Kidney (tissue), 14 donors: ENCODE results near the gene GNRHR. TPM values are rescaled to one million over a fixed set of nuclear protein-coding genes. Genes with fewer than 3 reads are reported as not detected.

Source experiments
- DNase-seq, 5 donors: peaks; one replicate each; pipeline ENCODE4 v3.0.0-alpha.2; 2013 to 2020
- FAIRE-seq: peaks from 2 replicates; lab custom pipeline; 2012; peaks lifted over from hg19 to GRCh38; lab: Jason Lieb, UNC
- H3K27ac ChIP-seq, 2 donors: one replicate each; pipeline ENCODE4 v1.7.0; 2013; ENCODE audit warnings: low read depth in 2 of 2, low read length in 2 of 2, inconsistent platforms in 1 of 2
- H3K27me3 ChIP-seq: one replicate; pipeline ENCODE4 v1.7.1; 2013; ENCODE audit warnings: low read length, inconsistent platforms; ENCODE audit not compliant: control insufficient read depth, insufficient read depth
- H3K36me3 ChIP-seq, 3 donors: one replicate each; pipeline versions ENCODE4 v1.7.0 to v1.7.1; 2013; ENCODE audit warnings: low read length in 3 of 3, control low read depth in 1 of 3, inconsistent platforms in 1 of 3; ENCODE audit not compliant: insufficient read depth in 3 of 3, control insufficient read depth in 2 of 3
- H3K4me1 ChIP-seq, 3 donors: one replicate each; pipeline versions ENCODE4 v1.7.0 to v1.7.1; 2013; ENCODE audit warnings: low read length in 3 of 3, inconsistent platforms in 1 of 3, low read depth in 1 of 3; ENCODE audit not compliant: control insufficient read depth in 2 of 3, insufficient read depth in 2 of 3
- H3K4me3 ChIP-seq, 3 donors: one replicate each; pipeline versions ENCODE4 v1.7.0 to v1.8.1; 2013; ENCODE audit warnings: low read length in 3 of 3, control low read depth in 1 of 3, inconsistent platforms in 1 of 3
- H3K9ac ChIP-seq, 3 donors: one replicate each; pipeline versions ENCODE4 v1.7.0 to v1.7.1; 2013; ENCODE audit warnings: low read length in 3 of 3, control low read depth in 1 of 3, inconsistent platforms in 1 of 3
- H3K9me3 ChIP-seq, 3 donors: one replicate each; pipeline versions ENCODE4 v1.7.0 to v1.7.1; 2013; ENCODE audit warnings: low read length in 3 of 3, control low read depth in 1 of 3, inconsistent platforms in 1 of 3; ENCODE audit not compliant: control insufficient read depth in 2 of 3, insufficient read depth in 1 of 3
- intact Hi-C: fragments of 100-400 bp; cut with DNase I; formaldehyde crosslinking; loops from one replicate; pipeline ENCODE4 v1.11.1; 2022
- polyA plus RNA-seq: library from polyadenylated mRNA; stranded (reverse); fragments of 350-450 nt; fragmentation: Illumina TruSeq; extraction: RNeasy Lipid Tissue Mini Kit (QIAGEN cat#74804); gene quantifications from one replicate; pipeline ENCODE4 v1.2.3, GENCODE V29; 2014; ENCODE audit warnings: low read depth, low replicate concordance; ENCODE audit not compliant: insufficient read depth
- total RNA-seq: library from RNA; stranded (reverse); fragmentation: NEBNext Ultra II Directional; extraction: Animal tissue kit (Norgen Biotek cat#: 25700); gene quantifications from one replicate; pipeline ENCODE4 v1.2.1, GENCODE V29; 2021
- TF ChIP-seq, protein P1 (sequence below): IDR thresholded peaks from 3 replicates; pipeline ENCODE4 v1.5.1; 2012; ENCODE audit warnings: mild to moderate bottlenecking, moderate library complexity, borderline replicate concordance; ENCODE audit not compliant: insufficient read depth; ENCODE audit errors: extremely low read depth
- donor health status: control.
- donor health status: control.
- donor health status: control.
- donor health status: control.
- donor health status: control.
- donor health status: DM: yes; HTN: yes; CAD: no.
- donor health status: Normal renal cell carcinoma (clear cell type).

Gene GNRHR
- total and polyA plus RNA-seq, 2 donors from 2014 or later: not detected

DNA sequence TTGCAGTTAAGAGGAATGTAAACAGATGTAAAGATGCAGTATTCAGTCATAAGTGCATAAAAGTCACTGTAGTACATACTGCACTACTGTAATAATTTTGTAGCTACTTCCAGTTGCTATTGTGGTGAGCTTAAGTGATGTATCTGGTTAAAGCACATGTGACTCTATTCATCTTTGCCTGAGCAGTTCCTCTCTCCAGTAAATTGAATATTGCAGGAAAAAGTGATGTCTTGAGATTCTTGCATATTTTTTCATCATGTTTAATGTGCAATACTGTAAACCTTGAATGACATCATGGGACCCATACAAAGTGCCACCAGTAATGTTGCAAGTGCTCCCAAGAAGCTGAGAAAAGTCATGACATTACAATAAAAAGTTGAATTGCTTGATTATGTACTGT is 62.9 kb downstream of the GNRHR start:
- Histone ChIP-seq H3K9ac (no peak overlapping the region), H3K36me3 (peaks cover 0 to 4% (median 0%) of the 10 kb centered on the region in 3 donors), H3K27me3 (no peaks in the 10 kb centered on the region), H3K27ac (no peak overlapping the region), H3K9me3 (no peaks in the 10 kb centered on the region), H3K4me3 (no peak overlapping the region), H3K4me1 (no peaks in the 10 kb centered on the region)
- TF ChIP-seq, protein P1, sequence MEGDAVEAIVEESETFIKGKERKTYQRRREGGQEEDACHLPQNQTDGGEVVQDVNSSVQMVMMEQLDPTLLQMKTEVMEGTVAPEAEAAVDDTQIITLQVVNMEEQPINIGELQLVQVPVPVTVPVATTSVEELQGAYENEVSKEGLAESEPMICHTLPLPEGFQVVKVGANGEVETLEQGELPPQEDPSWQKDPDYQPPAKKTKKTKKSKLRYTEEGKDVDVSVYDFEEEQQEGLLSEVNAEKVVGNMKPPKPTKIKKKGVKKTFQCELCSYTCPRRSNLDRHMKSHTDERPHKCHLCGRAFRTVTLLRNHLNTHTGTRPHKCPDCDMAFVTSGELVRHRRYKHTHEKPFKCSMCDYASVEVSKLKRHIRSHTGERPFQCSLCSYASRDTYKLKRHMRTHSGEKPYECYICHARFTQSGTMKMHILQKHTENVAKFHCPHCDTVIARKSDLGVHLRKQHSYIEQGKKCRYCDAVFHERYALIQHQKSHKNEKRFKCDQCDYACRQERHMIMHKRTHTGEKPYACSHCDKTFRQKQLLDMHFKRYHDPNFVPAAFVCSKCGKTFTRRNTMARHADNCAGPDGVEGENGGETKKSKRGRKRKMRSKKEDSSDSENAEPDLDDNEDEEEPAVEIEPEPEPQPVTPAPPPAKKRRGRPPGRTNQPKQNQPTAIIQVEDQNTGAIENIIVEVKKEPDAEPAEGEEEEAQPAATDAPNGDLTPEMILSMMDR: no peak
- no peak for DNase-seq
- FAIRE-seq: no peak
- intact Hi-C loops: no loop called here

Other genes starting within 250 kb of the GNRHR start
- 24.7 TPM for gene CENPC, start 208.9 kb downstream of the GNRHR start, total RNA-seq
- 4.6 TPM for gene CENPC, start 208.9 kb downstream of the GNRHR start, polyA plus RNA-seq
- gene STAP1, start 195.7 kb downstream of the GNRHR start, total RNA-seq: 3.9 TPM
- gene STAP1, start 195.7 kb downstream of the GNRHR start, polyA plus RNA-seq: 17.9 TPM
- 45.8 TPM for gene UBA6, start 53.2 kb downstream of the GNRHR start, total RNA-seq
- gene UBA6, start 53.2 kb downstream of the GNRHR start, polyA plus RNA-seq: 5.2 TPM
- gene TMPRSS11D, start 129.6 kb upstream of the GNRHR start, total RNA-seq: not detected
- gene TMPRSS11D, start 129.6 kb upstream of the GNRHR start, polyA plus RNA-seq: not detected
- not detected for gene TMPRSS11A, start 209.1 kb upstream of the GNRHR start, total RNA-seq
- not detected for gene TMPRSS11A, start 209.1 kb upstream of the GNRHR start, polyA plus RNA-seq